Smooth muscle cell (in vitro differentiated cells): ENCODE results near the gene RAB2B. TPM values are rescaled to one million over a fixed set of nuclear protein-coding genes. Genes with fewer than 3 reads are reported as not detected.
"Not testable (repeated sequence)": the region's sequence is repeated elsewhere in the genome, so short reads cannot be mapped to it uniquely, and the experiment has no call there.

ENCODE experiments used
- DNase-seq: peaks from one replicate; lab custom pipeline; 2025; ENCODE audit not compliant: unreplicated experiment; lab: John Stamatoyannopoulos, UW
- H2AFZ ChIP-seq: fragments of 200-600 bp; sonication (generic); 2 replicates; pipeline ENCODE4 v1.6.0; 2016; ENCODE audit warnings: antibody characterized with exemption, low read depth, mild to moderate bottlenecking
- H3F3A ChIP-seq: fragments of 200-600 bp; sonication (generic); 2 replicates; pipeline ENCODE4 v1.6.0; 2017; ENCODE audit warnings: antibody characterized with exemption, low read depth
- H3K27ac ChIP-seq: fragments of 200-600 bp; sonication (generic); 2 replicates; pipeline ENCODE4 v1.5.1; 2016; ENCODE audit warnings: low read depth, mild to moderate bottlenecking
- H3K27me3 ChIP-seq: fragments of 200-600 bp; sonication (generic); 2 replicates; pipeline ENCODE4 v1.6.1; 2016; ENCODE audit warnings: low read depth, mild to moderate bottlenecking
- H3K36me3 ChIP-seq: fragments of 200-600 bp; sonication (generic); 2 replicates; pipeline ENCODE4 v1.5.1; 2016; ENCODE audit warnings: low read depth
- H3K4me1 ChIP-seq: fragments of 200-600 bp; sonication (generic); 2 replicates; pipeline ENCODE4 v1.5.1; 2016; ENCODE audit warnings: low read depth
- H3K4me2 ChIP-seq: fragments of 200-600 bp; sonication (generic); 2 replicates; pipeline ENCODE4 v1.6.0; 2016; ENCODE audit warnings: mild to moderate bottlenecking
- H3K4me3 ChIP-seq: fragments of 200-600 bp; sonication (generic); 2 replicates; pipeline ENCODE4 v1.5.1; 2016; ENCODE audit warnings: mild to moderate bottlenecking
- H3K79me2 ChIP-seq: fragments of 200-600 bp; sonication (generic); 2 replicates; pipeline ENCODE4 v1.6.0; 2016; ENCODE audit warnings: low read depth, mild to moderate bottlenecking
- H3K9ac ChIP-seq: fragments of 200-600 bp; sonication (generic); 2 replicates; pipeline ENCODE4 v1.6.0; 2016; ENCODE audit warnings: low read depth
- H3K9me3 ChIP-seq: fragments of 200-600 bp; sonication (generic); replicated peaks from 2 replicates; pipeline ENCODE4 v1.5.1; 2016; ENCODE audit warnings: low read depth
- H4K20me1 ChIP-seq: fragments of 200-600 bp; sonication (generic); 2 replicates; pipeline ENCODE4 v1.6.0; 2016; ENCODE audit warnings: low read depth
- CTCF ChIP-seq: fragments of 200-600 bp; sonication (generic); IDR thresholded peaks from 2 replicates; pipeline ENCODE4 v1.5.1; 2017; ENCODE audit warnings: borderline replicate concordance, mild to moderate bottlenecking, antibody characterized with exemption; ENCODE audit not compliant: insufficient read depth, poor library complexity, severe bottlenecking
- WGBS: methylation state at CpG from one replicate; pipeline ENCODE4 v1.1.7; 2016; ENCODE audit warnings: low lambda C conversion rate; 5-methylcytosine and 5-hydroxymethylcytosine counted together
- polyA plus RNA-seq: library from polyadenylated mRNA; unstranded; fragments of >200 nt; fragmentation: Nextera tagmentation; extraction: Ambion mirVana; gene quantifications from 2 replicates; pipeline ENCODE4 v1.2.1, GENCODE V29; 2016
- total RNA-seq: library from RNA; depleted of rRNA; stranded (reverse); fragments of >200 nt; gene quantifications from 2 replicates; pipeline ENCODE4 v1.2.3, GENCODE V29; 2014

RAB2B gene
- total and polyA plus RNA-seq, 2 experiments from 2014 or later: 15.4 to 30.4 TPM

DNA sequence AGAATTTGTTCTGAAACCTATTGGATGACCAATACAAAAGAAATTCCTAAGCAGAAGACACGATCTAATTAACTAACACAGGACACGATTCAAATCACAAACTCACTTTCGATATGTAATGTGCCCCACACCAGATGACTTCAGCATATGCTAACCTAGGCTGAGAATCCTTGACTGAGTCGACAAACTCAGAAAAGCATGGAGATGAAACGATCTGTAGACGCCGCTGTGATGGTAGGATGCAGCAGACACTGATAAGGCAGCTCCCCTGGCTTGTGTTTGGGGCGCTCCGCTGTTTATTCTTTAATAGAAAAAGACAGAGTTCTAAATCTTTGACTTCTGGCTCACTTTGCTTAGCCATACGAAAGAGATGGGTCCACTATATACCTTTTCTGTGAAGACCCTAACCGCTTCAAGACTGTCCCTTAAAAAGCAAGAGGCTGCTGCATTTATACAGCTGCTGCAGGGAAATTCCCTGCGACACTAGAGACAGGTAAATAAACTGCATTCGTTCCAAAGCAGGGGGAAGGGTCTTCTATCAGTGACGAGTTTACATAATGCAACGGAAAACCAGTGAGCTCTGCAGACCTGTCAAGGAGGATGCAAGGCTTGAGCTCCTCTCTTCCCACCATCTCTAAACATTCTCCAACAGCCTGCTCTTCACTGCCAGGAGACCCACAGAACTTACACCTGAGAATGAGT is 21.8 kb downstream of the RAB2B start:
- Histone ChIP-seq H3K9ac (peak overlapping the region; percentile 86), H3K27ac (peak overlapping the region; percentile 81), H2AFZ (no peak overlapping the region), H3F3A (peaks cover 4% of the 10 kb centered on the region), H3K36me3 (no peaks in the 10 kb centered on the region), H3K4me2 (peak overlapping the region; percentile 95), H3K79me2 (peaks cover 58% of the 10 kb centered on the region), H3K9me3 (no peaks in the 10 kb centered on the region), H4K20me1 (peaks cover 23% of the 10 kb centered on the region), H3K27me3 (no peaks in the 10 kb centered on the region), H3K4me3 (peak overlapping the region; percentile 89), H3K4me1 (peaks cover 12% of the 10 kb centered on the region)
- 50% methylated on average over 15 of the region's 15 CpGs for WGBS
- no peak for TF ChIP-seq CTCF
- no peak for DNase-seq

- Histone ChIP-seq H3K27ac (no peak overlapping the region), H2AFZ (no peak overlapping the region), H3K9ac (no peak overlapping the region), H3K79me2 (peaks cover 100% of the 10 kb centered on the region), H3K4me3 (no peak overlapping the region), H4K20me1 (peaks cover 39% of the 10 kb centered on the region), H3K36me3 (no peaks in the 10 kb centered on the region), H3K4me2 (no peak overlapping the region), H3K9me3 (no peaks in the 10 kb centered on the region), H3K4me1 (peaks cover 7% of the 10 kb centered on the region), H3F3A (no peaks in the 10 kb centered on the region), H3K27me3 (no peaks in the 10 kb centered on the region)
- WGBS: 94% methylated on average over 1 of the region's 1 CpG
- no peak for DNase-seq
- TF ChIP-seq CTCF: no peak
Measured at GRCh38 chr14:21449899-21450216, 26.9 kb downstream of the RAB2B start.

- Histone ChIP-seq H3K79me2 (peaks cover 92% of the 10 kb centered on the region), H4K20me1 (peaks cover 16% of the 10 kb centered on the region)
- DNase-seq, H3K9ac ChIP-seq, H3K4me3 ChIP-seq, H3K4me1 ChIP-seq, H3K36me3 ChIP-seq, H2AFZ ChIP-seq, H3K9me3 ChIP-seq, H3K4me2 ChIP-seq, H3K27ac ChIP-seq, H3F3A ChIP-seq, H3K27me3 ChIP-seq: not testable (repeated sequence)
- no CpG with 5 or more reads among the region's 1 CpG for WGBS
Measured at GRCh38 chr14:21442657-21443056, 34.1 kb downstream of the RAB2B start.

DNA sequence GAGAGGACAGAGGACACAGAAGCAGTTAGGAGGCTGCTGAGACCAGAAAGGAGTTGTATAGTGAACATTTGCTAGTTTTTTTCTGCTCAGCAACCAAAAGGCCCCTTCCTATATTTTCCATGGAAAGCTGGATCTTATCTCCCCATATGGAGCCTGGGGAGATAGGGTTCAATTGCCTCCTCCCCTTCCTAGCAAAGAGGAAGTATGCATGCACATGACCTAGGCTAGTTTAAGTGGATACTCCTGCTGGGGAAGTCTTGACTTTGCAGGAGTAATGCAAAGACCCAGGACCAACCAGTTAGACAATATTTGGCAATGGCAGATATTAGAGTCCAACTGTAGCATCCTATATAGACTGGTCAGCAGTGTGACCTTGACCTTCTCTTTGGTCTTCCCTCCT is 35.9 kb downstream of the RAB2B start:
- Histone ChIP-seq H3K36me3 (no peaks in the 10 kb centered on the region), H3K27ac (no peak overlapping the region), H4K20me1 (peaks cover 18% of the 10 kb centered on the region), H2AFZ (no peak overlapping the region), H3K9ac (no peak overlapping the region), H3K79me2 (peaks cover 86% of the 10 kb centered on the region), H3K9me3 (no peaks in the 10 kb centered on the region), H3F3A (no peaks in the 10 kb centered on the region), H3K4me1 (peaks cover 13% of the 10 kb centered on the region), H3K4me2 (no peak overlapping the region), H3K27me3 (no peaks in the 10 kb centered on the region), H3K4me3 (no peak overlapping the region)
- TF ChIP-seq CTCF: no peak
- no peak for DNase-seq
